Smooth muscle cell (in vitro differentiated cells): ENCODE data around the gene ZNF488. TPM values are rescaled to one million over a fixed set of nuclear protein-coding genes. Genes with fewer than 3 reads are reported as not detected.
A peak's percentile ranks its signal among the peaks of the same experiment; 100 is the strongest.

Source experiments
- DNase-seq: peaks from one replicate; lab custom pipeline; 2025; ENCODE audit not compliant: unreplicated experiment; lab: John Stamatoyannopoulos, UW
- H2AFZ ChIP-seq: fragments of 200-600 bp; sonication (generic); 2 replicates; pipeline ENCODE4 v1.6.0; 2016; ENCODE audit warnings: antibody characterized with exemption, low read depth, mild to moderate bottlenecking
- H3F3A ChIP-seq: fragments of 200-600 bp; sonication (generic); 2 replicates; pipeline ENCODE4 v1.6.0; 2017; ENCODE audit warnings: antibody characterized with exemption, low read depth
- H3K27ac ChIP-seq: fragments of 200-600 bp; sonication (generic); 2 replicates; pipeline ENCODE4 v1.5.1; 2016; ENCODE audit warnings: low read depth, mild to moderate bottlenecking
- H3K27me3 ChIP-seq: fragments of 200-600 bp; sonication (generic); 2 replicates; pipeline ENCODE4 v1.6.1; 2016; ENCODE audit warnings: low read depth, mild to moderate bottlenecking
- H3K36me3 ChIP-seq: fragments of 200-600 bp; sonication (generic); 2 replicates; pipeline ENCODE4 v1.5.1; 2016; ENCODE audit warnings: low read depth
- H3K4me1 ChIP-seq: fragments of 200-600 bp; sonication (generic); 2 replicates; pipeline ENCODE4 v1.5.1; 2016; ENCODE audit warnings: low read depth
- H3K4me2 ChIP-seq: fragments of 200-600 bp; sonication (generic); 2 replicates; pipeline ENCODE4 v1.6.0; 2016; ENCODE audit warnings: mild to moderate bottlenecking
- H3K4me3 ChIP-seq: fragments of 200-600 bp; sonication (generic); 2 replicates; pipeline ENCODE4 v1.5.1; 2016; ENCODE audit warnings: mild to moderate bottlenecking
- H3K79me2 ChIP-seq: fragments of 200-600 bp; sonication (generic); 2 replicates; pipeline ENCODE4 v1.6.0; 2016; ENCODE audit warnings: low read depth, mild to moderate bottlenecking
- H3K9ac ChIP-seq: fragments of 200-600 bp; sonication (generic); 2 replicates; pipeline ENCODE4 v1.6.0; 2016; ENCODE audit warnings: low read depth
- H3K9me3 ChIP-seq: fragments of 200-600 bp; sonication (generic); replicated peaks from 2 replicates; pipeline ENCODE4 v1.5.1; 2016; ENCODE audit warnings: low read depth
- H4K20me1 ChIP-seq: fragments of 200-600 bp; sonication (generic); 2 replicates; pipeline ENCODE4 v1.6.0; 2016; ENCODE audit warnings: low read depth
- CTCF ChIP-seq: fragments of 200-600 bp; sonication (generic); IDR thresholded peaks from 2 replicates; pipeline ENCODE4 v1.5.1; 2017; ENCODE audit warnings: borderline replicate concordance, mild to moderate bottlenecking, antibody characterized with exemption; ENCODE audit not compliant: insufficient read depth, poor library complexity, severe bottlenecking
- WGBS: methylation state at CpG from one replicate; pipeline ENCODE4 v1.1.7; 2016; ENCODE audit warnings: low lambda C conversion rate; 5-methylcytosine and 5-hydroxymethylcytosine counted together
- polyA plus RNA-seq: library from polyadenylated mRNA; unstranded; fragments of >200 nt; fragmentation: Nextera tagmentation; extraction: Ambion mirVana; gene quantifications from 2 replicates; pipeline ENCODE4 v1.2.1, GENCODE V29; 2016
- total RNA-seq: library from RNA; depleted of rRNA; stranded (reverse); fragments of >200 nt; gene quantifications from 2 replicates; pipeline ENCODE4 v1.2.3, GENCODE V29; 2014

ZNF488 gene
- 0.31 and 1.1 TPM in 2 replicates for total RNA-seq
- 3.1 TPM in 1 of 2 replicates, not detected in the other for polyA plus RNA-seq

- Histone ChIP-seq H3K4me3 (peak within 1 kb of the TSS; percentile 69), H2AFZ (peak within 1 kb of the TSS; percentile 76), H3K79me2 (no peaks in the 10 kb centered on the region), H3K4me1 (peaks cover 3% of the 10 kb centered on the region), H3K27me3 (no peaks in the 10 kb centered on the region), H3K4me2 (peak within 1 kb of the TSS; percentile 91), H3K9me3 (no peaks in the 10 kb centered on the region), H4K20me1 (no peaks in the 10 kb centered on the region), H3K9ac (peak within 1 kb of the TSS; percentile 69), H3F3A (peaks cover 7% of the 10 kb centered on the region), H3K27ac (peak within 1 kb of the TSS; percentile 52), H3K36me3 (no peaks in the 10 kb centered on the region)
- TF ChIP-seq CTCF, result no peak
- 2% methylated on average over 37 of the region's 75 CpGs for WGBS
- DNase-seq, result peak; percentile 67
These were observed at the start of gene ZNF488 for GRCh38 chr10:47384148-47384921. Gene ZNF488, minus strand, starts transcription at chr10:47384293. Its CDS starts 15,464 bp downstream, at chr10:47368829.

GRCh38 chr10:47425813-47426419 is 41.8 kb upstream of the ZNF488 start:
- H3K9ac ChIP-seq, result no peak overlapping the region
- H3K4me2 ChIP-seq, result no peak overlapping the region
- DNase-seq, result no peak
- 91% methylated on average over 4 of the region's 4 CpGs for WGBS
- no peak overlapping the region for H3K27ac ChIP-seq
- no peaks in the 10 kb centered on the region for H3K36me3 ChIP-seq
- no peaks in the 10 kb centered on the region for H4K20me1 ChIP-seq
- no peaks in the 10 kb centered on the region for H3K27me3 ChIP-seq
- H2AFZ ChIP-seq, result no peak overlapping the region
- no peaks in the 10 kb centered on the region for H3K4me1 ChIP-seq
- no peaks in the 10 kb centered on the region for H3K9me3 ChIP-seq
- no peak overlapping the region for H3K4me3 ChIP-seq
- H3K79me2 ChIP-seq, result no peaks in the 10 kb centered on the region
- no peak for TF ChIP-seq CTCF
- H3F3A ChIP-seq, result no peaks in the 10 kb centered on the region

GRCh38 chr10:47424231-47424630 is 40.1 kb upstream of the ZNF488 start:
- H3K4me1 ChIP-seq, result no peaks in the 10 kb centered on the region
- H3K27me3 ChIP-seq, result no peaks in the 10 kb centered on the region
- 78% methylated on average over 8 of the region's 8 CpGs for WGBS

More at GRCh38 chr10:47424231-47424630, 40.1 kb upstream of the ZNF488 start:
- Histone ChIP-seq H3K4me3 (no peak overlapping the region), H3K79me2 (no peaks in the 10 kb centered on the region), H3K36me3 (no peaks in the 10 kb centered on the region), H3K9ac (no peak overlapping the region), H3K9me3 (no peaks in the 10 kb centered on the region), H4K20me1 (no peaks in the 10 kb centered on the region), H3K27ac (no peak overlapping the region), H2AFZ (no peak overlapping the region), H3K4me2 (no peak overlapping the region), H3F3A (no peaks in the 10 kb centered on the region)
- no peak for TF ChIP-seq CTCF
- DNase-seq, result no peak
